GM10248 (cell line): ENCODE data around the gene MYT1.

Source experiments
- CTCF ChIA-PET: fragments of 300-600 bp; sonication (Branson Sonifier 250); formaldehyde crosslinking; extraction: SDS; loops from one replicate; lab custom pipeline; 2021; ENCODE audit warnings: antibody characterized with exemption; lab: Yijun Ruan, JAX
- POLR2A ChIA-PET: fragments of 350-650 bp; sonication (Branson Sonifier 250); formaldehyde crosslinking; extraction: SDS; loops from one replicate; lab custom pipeline; 2020; ENCODE audit warnings: antibody characterized with exemption; lab: Yijun Ruan, JAX
- DNase-seq: peaks from one replicate; pipeline ENCODE4 v3.0.0; 2012; ENCODE audit errors: extremely low spot score
- TF ChIP-seq, protein P1 (sequence below): IDR thresholded peaks from 2 replicates; pipeline ENCODE4 v1.5.1; 2012; ENCODE audit warnings: mild to moderate bottlenecking, low read depth; ENCODE audit errors: extremely low read depth, missing control alignments, control extremely low read depth

The MYT1 gene

GRCh38 chr20:64194269-64194668 is 30.0 kb downstream of the MYT1 start:
- ChIA-PET POLR2A (no interaction called here), CTCF (interaction anchor here (0.9 to 1.0 kb wide), 2 partner anchors 17 to 74 kb away, joined by 3 to 6 read pairs; no protein-coding TSS in a partner anchor)
- TF ChIP-seq, protein P1, sequence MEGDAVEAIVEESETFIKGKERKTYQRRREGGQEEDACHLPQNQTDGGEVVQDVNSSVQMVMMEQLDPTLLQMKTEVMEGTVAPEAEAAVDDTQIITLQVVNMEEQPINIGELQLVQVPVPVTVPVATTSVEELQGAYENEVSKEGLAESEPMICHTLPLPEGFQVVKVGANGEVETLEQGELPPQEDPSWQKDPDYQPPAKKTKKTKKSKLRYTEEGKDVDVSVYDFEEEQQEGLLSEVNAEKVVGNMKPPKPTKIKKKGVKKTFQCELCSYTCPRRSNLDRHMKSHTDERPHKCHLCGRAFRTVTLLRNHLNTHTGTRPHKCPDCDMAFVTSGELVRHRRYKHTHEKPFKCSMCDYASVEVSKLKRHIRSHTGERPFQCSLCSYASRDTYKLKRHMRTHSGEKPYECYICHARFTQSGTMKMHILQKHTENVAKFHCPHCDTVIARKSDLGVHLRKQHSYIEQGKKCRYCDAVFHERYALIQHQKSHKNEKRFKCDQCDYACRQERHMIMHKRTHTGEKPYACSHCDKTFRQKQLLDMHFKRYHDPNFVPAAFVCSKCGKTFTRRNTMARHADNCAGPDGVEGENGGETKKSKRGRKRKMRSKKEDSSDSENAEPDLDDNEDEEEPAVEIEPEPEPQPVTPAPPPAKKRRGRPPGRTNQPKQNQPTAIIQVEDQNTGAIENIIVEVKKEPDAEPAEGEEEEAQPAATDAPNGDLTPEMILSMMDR, result no peak
- DNase-seq, result no peak

- ChIA-PET POLR2A (no interaction called here), CTCF (no interaction called here)
- no peak for DNase-seq
- TF ChIP-seq, protein P1, result no peak
These were observed 32.1 kb downstream of the MYT1 start for GRCh38 chr20:64196309-64196708.

DNA sequence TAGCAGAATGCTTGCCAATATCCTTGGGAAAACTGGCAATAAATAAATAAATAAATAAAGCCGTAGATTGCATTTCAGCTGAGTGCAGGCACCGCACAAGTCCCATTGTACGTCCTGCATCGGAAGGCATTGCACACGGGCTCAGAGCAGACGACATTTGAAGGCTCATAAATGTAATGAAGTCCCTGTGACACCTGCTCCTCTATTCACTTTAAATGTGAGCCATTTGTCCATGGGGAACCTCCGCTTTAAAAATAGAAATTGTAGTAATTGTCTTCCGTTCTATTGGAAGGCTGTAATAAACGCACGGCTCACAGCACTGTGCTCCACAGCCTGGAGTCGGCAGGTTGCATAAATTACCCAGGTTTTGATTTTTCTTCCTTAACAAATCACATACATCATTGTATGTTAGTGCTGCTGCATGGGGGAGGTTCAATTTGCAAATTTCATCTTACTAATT is 32.6 kb downstream of the MYT1 start:
- CTCF ChIA-PET, result no interaction called here
- TF ChIP-seq, protein P1, result no peak
- DNase-seq, result no peak
- POLR2A ChIA-PET, result no interaction called here

DNA sequence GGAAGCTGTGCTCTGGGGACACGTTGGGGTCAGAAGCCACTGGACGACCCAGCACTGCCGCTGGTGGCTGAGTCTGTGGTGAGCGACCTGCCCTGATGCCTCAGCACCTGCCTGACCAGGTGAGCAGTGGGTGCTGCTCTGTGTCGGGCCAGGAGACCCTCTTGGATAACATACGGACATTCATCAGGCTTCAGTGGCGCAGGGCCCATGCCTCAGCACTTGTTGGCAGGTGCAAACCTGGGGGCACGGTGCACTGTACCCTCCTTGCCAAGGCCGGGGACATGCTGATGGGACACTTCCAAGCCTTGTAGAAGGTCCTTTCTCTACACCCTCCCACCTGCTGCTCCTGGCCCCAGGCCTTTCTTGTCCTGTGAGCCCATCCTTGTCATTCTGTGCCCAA is 34.1 kb downstream of the MYT1 start:
- CTCF ChIA-PET, result interaction anchor here (1.6 kb wide), 1 partner anchor 14 kb away, joined by 3 read pairs; no protein-coding TSS in a partner anchor
- TF ChIP-seq, protein P1, result no peak
- POLR2A ChIA-PET, result no interaction called here
- DNase-seq, result no peak

DNA sequence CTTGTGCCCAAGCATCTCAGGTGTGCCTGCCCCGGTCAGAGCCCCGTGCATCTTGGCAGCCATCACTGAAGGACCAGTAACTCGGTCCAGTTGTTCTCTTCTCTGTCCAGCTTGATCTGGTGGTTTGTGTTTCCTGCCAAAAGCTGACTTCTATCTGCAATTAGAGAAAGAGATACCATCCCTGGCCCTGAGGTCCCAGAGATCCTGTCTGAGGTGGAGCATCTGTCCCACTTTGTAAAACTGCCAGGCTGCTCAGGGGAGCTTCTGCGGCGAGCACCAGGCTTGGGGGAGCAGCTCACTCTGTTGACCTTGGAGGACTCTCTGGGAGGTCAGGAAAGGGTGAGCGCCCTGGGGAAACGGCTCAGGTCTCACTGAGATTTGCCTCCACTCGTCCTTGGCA is 35.1 kb downstream of the MYT1 start:
- ChIA-PET CTCF (interaction anchor here (1.6 kb wide), 1 partner anchor 13 kb away, joined by 3 read pairs; no protein-coding TSS in a partner anchor), POLR2A (no interaction called here)
- no peak for DNase-seq
- TF ChIP-seq, protein P1, result no peak

- TF ChIP-seq, protein P1, result no peak
- ChIA-PET POLR2A (no interaction called here), CTCF (no interaction called here)
- no peak for DNase-seq
These were observed 36.5 kb downstream of the MYT1 start for GRCh38 chr20:64200740-64201139.
